ENCODE results near the gene ACAP1. TPM values are rescaled to one million over a fixed set of nuclear protein-coding genes. Genes with fewer than 3 reads are reported as not detected.

Gene ACAP1
- total RNA-seq, 1 donor from 2014 or later, result 3.8 TPM

DNA sequence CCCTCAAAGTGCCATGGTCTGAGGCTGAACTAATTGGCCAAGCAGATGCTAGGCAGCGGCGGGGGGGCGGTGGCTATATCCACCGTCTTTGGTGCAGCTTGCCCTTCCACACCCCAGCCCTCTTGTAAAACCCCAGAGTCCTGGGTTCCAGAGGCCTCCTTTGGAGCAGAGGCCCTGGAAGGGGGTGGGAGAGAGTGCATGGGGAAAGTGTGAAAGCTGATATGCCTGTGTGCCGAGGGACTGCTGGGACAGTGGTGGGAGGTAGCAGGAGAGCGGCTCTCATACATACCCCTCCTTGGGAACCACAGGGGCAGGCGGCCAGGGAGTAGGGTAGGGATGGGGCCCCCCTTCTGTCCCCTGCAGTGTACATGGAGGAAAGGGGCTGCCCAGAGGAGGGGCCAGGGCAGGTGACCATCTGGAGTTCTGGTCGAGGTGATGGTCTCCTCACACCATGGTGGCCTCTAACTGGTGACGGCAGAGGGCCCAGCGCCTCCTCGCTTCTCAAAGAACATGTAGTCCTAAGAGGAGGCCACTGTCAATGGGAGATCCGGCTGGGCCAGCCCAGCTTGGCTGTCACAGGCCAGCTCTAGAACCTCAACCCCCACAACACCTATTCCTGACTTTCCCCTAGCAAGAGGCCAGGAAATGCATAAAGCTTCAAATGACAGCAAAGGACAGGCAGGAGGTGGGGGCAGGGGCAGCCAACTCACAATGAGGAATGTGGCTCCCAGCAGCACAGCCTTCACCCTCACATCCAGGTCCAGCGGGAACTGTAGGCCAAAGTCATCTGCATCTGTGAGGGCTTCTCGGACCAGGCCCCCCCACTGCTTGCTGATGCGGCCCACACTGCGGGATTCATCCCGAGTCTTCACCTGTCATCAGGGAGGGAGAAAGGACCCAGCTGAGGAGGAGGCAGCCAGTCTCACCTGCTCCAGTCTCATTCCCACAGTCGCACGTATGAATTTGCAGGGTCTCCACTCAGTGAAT is 53.9 kb downstream of the ACAP1 start:
- ATAC-seq, result no peak

DNA sequence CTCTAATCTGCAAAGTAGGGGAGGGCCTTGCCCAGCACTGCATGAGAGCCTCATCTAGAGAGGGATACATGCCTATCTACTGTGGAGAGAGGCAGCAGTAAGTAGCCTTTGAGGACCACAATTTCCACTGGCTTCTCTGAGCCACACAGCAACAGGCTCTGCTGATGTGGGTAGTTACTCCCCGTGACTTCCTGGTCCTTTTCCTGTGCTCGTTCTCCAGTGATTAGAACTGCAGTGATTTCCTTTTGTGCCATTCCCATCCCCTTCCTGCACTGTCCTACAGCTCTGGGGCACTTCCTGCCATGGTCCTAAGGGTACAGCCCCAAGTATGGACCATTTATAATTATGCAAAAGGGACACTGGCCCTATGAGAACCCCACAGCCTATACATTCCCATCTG is 55.0 kb downstream of the ACAP1 start:
- ATAC-seq, result no peak

DNA sequence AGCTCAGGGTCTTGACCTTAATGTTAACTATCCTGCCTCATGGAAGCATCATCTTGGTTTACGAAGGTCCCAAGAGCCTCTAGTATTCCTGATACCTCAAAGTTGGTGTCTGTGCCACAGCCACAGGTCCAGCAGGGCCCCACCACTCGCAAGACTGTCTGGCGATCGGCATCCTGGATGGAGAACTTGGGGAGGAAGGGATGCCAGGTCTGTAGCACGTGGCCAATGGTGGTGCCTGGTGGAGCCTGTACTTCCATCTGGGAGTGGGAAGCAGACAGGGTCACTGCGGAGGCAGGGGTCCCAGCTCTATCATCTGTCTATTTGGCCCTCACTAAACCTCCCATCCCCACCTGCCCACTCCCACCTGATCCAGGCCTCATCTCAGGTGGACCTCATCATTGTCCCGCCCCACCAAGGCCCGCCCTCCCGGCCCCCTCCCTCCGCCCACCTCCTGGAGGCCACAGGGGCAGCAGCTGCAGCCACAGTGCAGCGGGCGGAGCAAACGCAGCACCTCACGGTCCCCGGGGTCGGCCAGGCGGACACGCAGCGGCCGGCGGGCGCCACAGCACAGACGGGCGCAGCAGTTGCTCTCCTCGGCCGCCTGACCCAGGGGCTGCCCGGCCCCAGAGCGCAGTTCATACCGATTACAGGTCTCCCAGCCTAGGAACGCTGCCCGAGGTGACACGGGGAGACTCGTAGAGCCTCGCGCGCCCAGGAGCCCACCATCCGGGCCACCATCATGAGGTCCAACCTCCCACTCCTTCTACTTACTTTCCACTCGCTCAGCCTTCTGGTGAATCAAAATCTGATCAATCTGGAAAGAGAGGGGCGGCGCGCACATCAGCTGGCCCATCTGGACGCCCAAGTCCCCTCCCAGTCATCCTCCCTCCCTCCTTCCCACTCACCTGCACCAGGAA is 56.6 kb downstream of the ACAP1 start:
- no peak for ATAC-seq

DNA sequence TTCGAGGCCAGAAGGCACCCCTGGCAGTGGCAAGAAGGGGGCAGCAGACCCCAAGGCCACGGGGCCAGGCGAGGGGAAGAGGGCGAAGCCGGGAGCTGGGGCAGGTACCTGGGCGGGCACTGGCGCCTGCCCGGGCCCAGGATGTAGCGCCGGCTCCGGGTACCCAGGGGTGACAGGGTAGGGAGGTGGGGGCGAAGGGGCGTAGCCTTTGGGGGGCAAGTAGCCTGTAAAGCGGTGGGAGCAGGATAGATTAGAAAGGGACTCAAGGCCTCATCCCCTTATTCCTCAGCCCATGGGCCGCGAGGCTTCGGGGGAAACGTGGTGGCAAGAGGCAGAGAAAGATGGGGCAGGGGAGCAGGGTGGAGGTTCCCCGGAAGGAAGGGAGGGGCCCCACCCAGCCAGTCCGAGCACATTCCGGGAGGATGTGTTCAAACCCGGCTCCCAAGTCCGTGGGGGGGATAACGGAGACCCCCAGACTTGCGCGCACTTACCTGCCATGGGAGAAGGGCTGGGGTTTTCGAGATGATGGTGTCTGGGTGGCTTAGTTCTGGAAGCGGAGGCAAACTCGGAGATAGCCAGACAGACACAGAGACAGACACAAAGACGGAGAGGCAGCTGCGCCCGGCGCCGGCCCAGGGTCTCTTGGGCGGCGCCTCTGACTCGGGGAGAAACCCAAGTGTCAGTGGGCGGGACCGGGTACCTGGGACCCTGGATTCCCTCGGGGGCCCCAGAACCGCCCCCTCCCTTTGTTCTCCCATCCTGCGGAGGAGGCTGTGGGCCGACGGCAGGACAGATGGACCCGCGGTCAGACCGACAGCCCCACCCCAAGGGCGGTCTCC is 57.5 kb downstream of the ACAP1 start:
- peak; percentile 50 for ATAC-seq

DNA sequence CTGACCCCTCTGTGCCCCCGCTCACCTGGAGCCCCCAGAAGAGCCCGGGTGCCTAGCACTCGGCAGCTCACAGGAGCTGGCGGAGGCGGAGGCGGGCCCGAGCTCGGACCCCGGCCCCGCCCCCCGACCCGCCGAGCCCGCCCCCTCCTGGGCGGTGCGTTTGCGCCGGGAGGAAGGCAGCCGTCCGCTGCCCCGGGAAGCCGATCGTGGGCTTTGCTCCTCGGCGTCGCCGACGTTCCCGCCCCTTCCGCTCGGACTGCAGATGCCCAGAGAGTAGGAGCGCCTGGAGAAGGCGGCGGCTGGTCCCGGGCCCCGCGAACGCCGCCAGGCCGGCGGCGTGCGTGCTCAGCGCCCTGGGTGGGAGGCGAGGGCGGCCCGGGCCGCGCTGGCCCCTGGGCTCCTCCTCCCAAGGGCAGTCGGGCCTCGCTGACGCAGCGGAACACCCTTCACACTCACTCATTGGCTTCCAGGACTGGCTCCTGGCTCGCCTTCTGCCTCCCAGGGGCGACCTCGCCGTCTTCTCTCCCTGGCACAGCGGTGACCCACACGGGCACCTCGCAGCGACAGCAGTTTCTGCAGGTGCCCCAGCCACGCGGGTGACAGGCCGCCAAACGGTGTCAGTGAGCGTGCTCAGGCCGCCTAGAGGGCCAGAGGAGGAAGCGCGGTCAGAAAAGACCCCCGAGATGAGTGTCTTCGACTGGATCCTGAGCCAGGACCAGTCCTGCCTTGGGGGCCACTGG is 58.3 kb downstream of the ACAP1 start, which contains the start of gene PLSCR3:
TSS of gene PLSCR3 (minus strand) at position 74 of the 740 bp plus-strand sequence. CDS start 415 bp downstream, outside the sequence.
- peak; percentile 87 for ATAC-seq

DNA sequence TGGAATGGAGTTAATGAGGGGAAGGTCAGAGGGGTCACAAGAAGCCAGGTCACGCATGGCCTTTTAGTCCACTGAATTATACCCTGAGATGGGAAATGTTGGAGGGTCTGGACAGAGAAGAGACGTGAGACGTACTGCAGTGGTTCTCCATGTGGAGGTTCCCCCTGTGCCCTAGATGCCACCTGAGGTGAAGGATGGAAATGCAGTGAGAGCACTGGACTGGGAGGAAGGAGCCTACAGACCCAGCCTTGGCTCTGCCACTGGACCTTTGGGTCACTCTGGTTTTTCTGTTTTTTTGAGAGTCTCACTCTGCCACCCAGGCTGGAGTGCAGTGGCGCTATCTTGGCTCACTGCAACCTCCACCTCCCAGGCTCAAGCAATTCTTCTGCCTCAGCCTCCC is 59.8 kb downstream of the ACAP1 start:
- no peak for ATAC-seq

DNA sequence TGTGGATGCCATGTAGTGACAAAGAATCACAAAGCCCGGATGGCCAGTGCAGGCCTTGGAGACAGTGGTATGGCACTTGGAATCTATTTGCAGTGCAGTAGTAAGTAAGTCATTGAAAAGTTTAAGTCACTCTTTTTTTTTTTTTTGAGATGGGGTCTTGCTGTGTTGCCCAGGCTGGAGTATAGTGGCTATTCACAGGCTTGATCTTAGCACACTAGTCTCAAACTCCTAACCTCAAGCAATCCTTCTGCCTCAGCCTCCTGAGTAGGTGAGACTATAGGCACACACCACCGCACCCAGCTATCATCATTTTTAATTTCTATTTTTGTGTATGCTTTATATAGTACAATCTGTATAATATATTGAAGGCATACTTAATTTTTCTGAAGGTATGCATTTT is 62.3 kb downstream of the ACAP1 start:
- no peak for ATAC-seq

Other genes starting within 250 kb of the ACAP1 start
- 0.24 TPM for gene ASGR2, start 221.7 kb upstream of the ACAP1 start, total RNA-seq
- gene ASGR1, start 157.2 kb upstream of the ACAP1 start, total RNA-seq, result 1.00 TPM
- 3.1 TPM for gene DLG4, start 116.7 kb upstream of the ACAP1 start, total RNA-seq
- 311 TPM for gene ACADVL, start 116.6 kb upstream of the ACAP1 start, total RNA-seq
- 32.7 TPM for gene DVL2, start 102.0 kb upstream of the ACAP1 start, total RNA-seq
- gene PHF23, start 97.1 kb upstream of the ACAP1 start, total RNA-seq, result 33.6 TPM
- gene GABARAP, start 94.1 kb upstream of the ACAP1 start, total RNA-seq, result 268 TPM
- gene CTDNEP1, start 84.8 kb upstream of the ACAP1 start, total RNA-seq, result 87.6 TPM
- gene ELP5, start 84.3 kb upstream of the ACAP1 start, total RNA-seq, result 40.3 TPM
- 279 TPM for gene CLDN7, start 74.1 kb upstream of the ACAP1 start, total RNA-seq
- gene SLC2A4, start 54.8 kb upstream of the ACAP1 start, total RNA-seq, result 0.68 TPM
- 0.96 TPM for gene YBX2, start 41.9 kb upstream of the ACAP1 start, total RNA-seq
- 623 TPM for gene EIF5A, start 28.9 kb upstream of the ACAP1 start, total RNA-seq
- gene GPS2, start 21.2 kb upstream of the ACAP1 start, total RNA-seq, result 38.9 TPM
- gene NEURL4, start 7.2 kb upstream of the ACAP1 start, total RNA-seq, result 13.5 TPM
- gene KCTD11, start 15.6 kb downstream of the ACAP1 start, total RNA-seq, result 32.9 TPM
- gene TMEM95, start 18.6 kb downstream of the ACAP1 start, total RNA-seq, result not detected
- gene TNK1, start 44.6 kb downstream of the ACAP1 start, total RNA-seq, result 6.1 TPM
- gene PLSCR3, start 58.0 kb downstream of the ACAP1 start, total RNA-seq, result 23.1 TPM
- 92.8 TPM for gene TMEM256, start 67.6 kb downstream of the ACAP1 start, total RNA-seq
- gene NLGN2, start 71.3 kb downstream of the ACAP1 start, total RNA-seq, result 3.0 TPM
- gene SPEM1, start 83.8 kb downstream of the ACAP1 start, total RNA-seq, result not detected
- gene SPEM2, start 89.1 kb downstream of the ACAP1 start, total RNA-seq, result not detected
- gene SPEM3, start 92.3 kb downstream of the ACAP1 start, total RNA-seq, result not detected
- 8.2 TPM for gene TMEM102, start 98.9 kb downstream of the ACAP1 start, total RNA-seq
- gene FGF11, start 103.0 kb downstream of the ACAP1 start, total RNA-seq, result 8.6 TPM
- gene CHRNB1, start 108.5 kb downstream of the ACAP1 start, total RNA-seq, result 4.9 TPM
- gene ZBTB4, start 143.1 kb downstream of the ACAP1 start, total RNA-seq, result 21.0 TPM
- gene SLC35G6, start 144.9 kb downstream of the ACAP1 start, total RNA-seq, result not detected
- 116 TPM for gene POLR2A, start 147.8 kb downstream of the ACAP1 start, total RNA-seq
- gene TNFSF12, start 212.5 kb downstream of the ACAP1 start, total RNA-seq, result 2.7 TPM
- gene TNFSF13, start 222.2 kb downstream of the ACAP1 start, total RNA-seq, result 6.4 TPM
- gene SENP3, start 225.4 kb downstream of the ACAP1 start, total RNA-seq, result 34.5 TPM
- 61.3 TPM for gene CD68, start 243.1 kb downstream of the ACAP1 start, total RNA-seq
- 36.7 TPM for gene MPDU1, start 247.3 kb downstream of the ACAP1 start, total RNA-seq